ENCODE measurements around the gene MICU2.

- no peak for TF ChIP-seq ZNF274 (IDR thresholded peaks at IDR 0.05; ENCODE audit: low read depth, low read length)
- no peak for TF ChIP-seq YY1 (IDR thresholded peaks at IDR 0.05; ENCODE audit: insufficient read depth, insufficient read length)
- TF ChIP-seq SUZ12 (IDR thresholded peaks at IDR 0.05; ENCODE audit: extremely low read depth, insufficient read depth, insufficient read length): no peak
Observed at GRCh38 chr13:21594715-21595545, 9.0 kb downstream of the MICU2 start.

Measured in NT2/D1 (cell line).